EL (cell line): ENCODE data around the gene NR3C1.

Experiments
- DNase-seq: peaks from one replicate; pipeline ENCODE4 v3.0.0-alpha.2; 2016

NR3C1 gene

DNA sequence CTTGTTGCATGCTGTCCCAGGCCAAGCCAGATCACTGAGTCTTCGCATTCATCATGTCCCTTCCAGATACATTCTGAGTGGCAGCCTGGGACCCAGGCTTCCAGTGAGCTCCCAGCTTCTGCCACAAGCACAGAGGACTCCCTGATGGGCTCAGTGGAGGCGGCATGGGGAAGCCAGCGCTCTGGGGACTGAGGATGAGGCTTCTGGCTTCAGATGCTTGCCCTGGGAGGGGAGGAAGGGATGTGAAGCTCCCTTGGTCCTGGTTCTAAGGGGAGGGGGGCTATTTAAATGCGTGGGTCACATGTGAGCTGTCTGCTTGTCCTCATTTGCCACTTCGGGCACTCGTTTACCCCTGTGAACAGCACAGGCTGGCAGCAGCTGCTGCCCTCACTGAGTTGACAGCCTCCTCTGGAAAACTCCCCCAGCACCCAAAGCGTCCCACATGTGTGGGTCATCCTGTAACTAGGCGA, 174.0 kb downstream of the NR3C1 start:
- no peak for DNase-seq

GRCh38 chr5:143228597-143229293, 174.7 kb downstream of the NR3C1 start:
- no peak for DNase-seq
